Neural cell (in vitro differentiated cells): Measurements from ENCODE around the gene ZNF446. TPM values are rescaled to one million over a fixed set of nuclear protein-coding genes. Genes with fewer than 3 reads are reported as not detected.

Experiments used
- H2AFZ ChIP-seq: fragments of 200-600, 300-800 bp; sonication (generic), shearing (Covaris generic); 2 replicates; pipeline ENCODE4 v1.6.0; 2014; ENCODE audit warnings: low read depth, mild to moderate bottlenecking, antibody characterized with exemption, low read length, moderate library complexity
- H3F3A ChIP-seq: fragments of 200-600 bp; shearing (Covaris generic); 2 replicates; pipeline ENCODE4 v1.6.1; 2016; ENCODE audit warnings: mild to moderate bottlenecking, moderate library complexity, mixed read lengths, antibody characterized with exemption, low read length; ENCODE audit not compliant: insufficient read depth, poor library complexity, severe bottlenecking
- H3K27ac ChIP-seq: fragments of 200-600, 300-800 bp; sonication (generic), shearing (Covaris generic); 2 replicates; pipeline ENCODE4 v1.5.1; 2014; ENCODE audit warnings: mild to moderate bottlenecking, low read length, moderate library complexity
- H3K27me3 ChIP-seq: fragments of 300-800, 200-600 bp; sonication (generic), shearing (Covaris generic); 2 replicates; pipeline ENCODE4 v1.6.0; 2014; ENCODE audit warnings: mild to moderate bottlenecking, low read depth, low read length, moderate library complexity; ENCODE audit not compliant: insufficient read depth
- H3K36me3 ChIP-seq: fragments of 300-800, 200-600 bp; sonication (generic), shearing (Covaris generic); 2 replicates; pipeline ENCODE4 v1.5.1; 2014; ENCODE audit warnings: mild to moderate bottlenecking, antibody characterized with exemption, low read length, moderate library complexity; ENCODE audit not compliant: insufficient read depth
- H3K4me2 ChIP-seq: fragments of 300-800, 200-600 bp; sonication (generic), shearing (Covaris generic); 2 replicates; pipeline ENCODE4 v1.6.0; 2014; ENCODE audit warnings: mild to moderate bottlenecking, low read length
- H3K4me3 ChIP-seq: fragments of 300-800, 200-600 bp; sonication (generic), shearing (Covaris generic); 2 replicates; pipeline ENCODE4 v1.5.1; 2014; ENCODE audit warnings: mild to moderate bottlenecking, low read length, moderate library complexity
- H3K79me2 ChIP-seq: fragments of 200-600 bp; shearing (Covaris generic); replicated peaks from 2 replicates; pipeline ENCODE4 v1.6.0; 2014; ENCODE audit warnings: mild to moderate bottlenecking, low read length, moderate library complexity; ENCODE audit not compliant: insufficient read depth
- H3K9ac ChIP-seq: fragments of 300-800, 200-600 bp; sonication (generic), shearing (Covaris generic); 2 replicates; pipeline ENCODE4 v1.6.1; 2016; ENCODE audit warnings: mild to moderate bottlenecking, low read length, mixed read lengths
- H3K9me2 ChIP-seq: fragments of 200-600 bp; shearing (Covaris generic); 2 replicates; pipeline ENCODE4 v1.6.1; 2016; ENCODE audit warnings: mild to moderate bottlenecking, low read length, mixed read lengths; ENCODE audit not compliant: insufficient read depth
- H3K9me3 ChIP-seq: fragments of 200-600, 300-800 bp; sonication (generic), shearing (Covaris generic); 2 replicates; pipeline ENCODE4 v1.6.1; 2016; ENCODE audit warnings: mild to moderate bottlenecking, mixed run types, low read length, moderate library complexity, mixed read lengths
- H4K20me1 ChIP-seq: fragments of 200-600 bp; shearing (Covaris generic); 2 replicates; pipeline ENCODE4 v1.6.1; 2016; ENCODE audit warnings: mild to moderate bottlenecking, mixed run types; ENCODE audit not compliant: insufficient read depth
- EP300 ChIP-seq: fragments of 450-650 bp; conservative IDR thresholded peaks from 2 replicates; pipeline ENCODE4 v1.6.1; 2014; ENCODE audit warnings: antibody characterized with exemption, mild to moderate bottlenecking, moderate library complexity; ENCODE audit not compliant: poor library complexity, severe bottlenecking
- EZH2 ChIP-seq: fragments of 200-600, 300-800 bp; shearing (Covaris generic), sonication (generic); IDR thresholded peaks from 2 replicates; pipeline ENCODE4 v1.6.1; 2014; ENCODE audit warnings: antibody characterized with exemption, low read length, borderline replicate concordance, mild to moderate bottlenecking; ENCODE audit not compliant: insufficient read depth, poor library complexity, severe bottlenecking
- MXI1 ChIP-seq: fragments of 450-650 bp; conservative IDR thresholded peaks from 2 replicates; pipeline ENCODE4 v1.6.1; 2014; ENCODE audit warnings: antibody characterized with exemption, mild to moderate bottlenecking; ENCODE audit not compliant: poor library complexity, severe bottlenecking
- POLR2AphosphoS5 ChIP-seq: IDR thresholded peaks from 2 replicates; pipeline ENCODE4 v1.6.1; 2012
- RAD21 ChIP-seq: fragments of 450-650 bp; conservative IDR thresholded peaks from 2 replicates; pipeline ENCODE4 v1.6.1; 2014; ENCODE audit warnings: antibody characterized with exemption, mild to moderate bottlenecking, moderate library complexity
- SMC3 ChIP-seq: fragments of 450-650 bp; conservative IDR thresholded peaks from 2 replicates; pipeline ENCODE4 v1.6.1; 2014; ENCODE audit warnings: antibody characterized with exemption, mild to moderate bottlenecking, moderate library complexity; ENCODE audit not compliant: poor library complexity
- TAF1 ChIP-seq: IDR thresholded peaks from 2 replicates; pipeline ENCODE4 v1.6.1; 2012; ENCODE audit warnings: low read depth
- polyA plus RNA-seq: library from polyadenylated mRNA; depleted of rRNA; stranded (reverse); fragments of >200 nt; gene quantifications from 2 replicates; pipeline ENCODE4 v1.2.3, GENCODE V29; 2014
- TF ChIP-seq, protein P1 (sequence below): fragments of 450-650 bp; IDR thresholded peaks from 2 replicates; pipeline ENCODE4 v1.5.1; 2014; ENCODE audit warnings: antibody characterized with exemption, mild to moderate bottlenecking, moderate library complexity; ENCODE audit not compliant: poor library complexity, severe bottlenecking
- TF ChIP-seq, protein P2 (sequence below): IDR thresholded peaks from 2 replicates; pipeline ENCODE4 v1.6.1; 2012; ENCODE audit warnings: borderline replicate concordance

Gene ZNF446
- polyA plus RNA-seq, 1 donor from 2014 or later: 18.2 TPM

DNA sequence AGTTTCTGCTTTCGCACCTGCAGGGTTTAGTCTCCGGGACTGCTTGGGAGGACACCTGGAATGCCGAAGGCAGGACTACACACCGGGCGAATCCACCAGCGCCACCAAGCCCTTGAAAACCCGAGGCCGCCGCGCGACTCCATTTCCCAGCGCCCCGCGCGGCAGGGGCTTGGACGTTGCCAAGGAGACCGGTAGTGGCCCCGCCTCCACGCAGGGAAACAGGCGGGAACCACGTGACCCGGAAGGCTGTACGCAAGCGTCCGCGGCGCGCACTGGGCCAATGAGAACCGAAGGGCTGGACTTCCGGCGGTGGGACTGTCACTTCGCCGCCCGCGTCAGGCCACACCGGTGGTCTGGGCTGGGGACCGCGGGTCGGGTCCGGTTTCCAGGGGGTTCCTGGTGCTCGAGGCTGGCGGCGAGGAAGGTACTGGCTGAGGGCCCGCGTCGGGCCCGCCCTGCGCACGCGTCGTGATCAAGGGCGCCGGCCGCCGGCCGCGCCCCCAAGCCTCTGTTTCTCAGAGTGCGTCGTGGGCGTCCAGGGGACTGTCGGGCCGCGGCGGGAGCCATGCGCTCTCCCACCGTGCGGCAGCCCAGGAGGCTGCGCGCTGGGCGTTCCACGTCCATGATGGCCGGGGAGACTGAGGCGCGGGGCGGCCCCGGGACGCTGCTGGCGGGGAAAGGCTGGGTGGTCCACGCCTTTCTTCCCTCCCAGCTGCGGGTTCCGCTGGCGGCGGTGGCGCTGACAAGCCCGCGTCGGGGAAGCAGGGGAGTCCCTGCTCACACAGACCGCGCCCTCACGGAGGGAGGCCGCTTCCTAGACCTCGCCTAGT lies 9.2 kb upstream of the ZNF446 start, which contains the start of gene ZNF324:
TSS of gene ZNF324 (plus strand) at position 321 of the 830 bp plus-strand sequence. CDS start 2,106 bp downstream, outside the sequence.
- H3K36me3 ChIP-seq: no peaks in the 10 kb centered on the region
- peak within 1 kb of the TSS; percentile 69 for H3K27ac ChIP-seq
- peak within 1 kb of the TSS; percentile 76 for H3K9ac ChIP-seq
- H3K4me2 ChIP-seq: peak within 1 kb of the TSS; percentile 51
- H3K79me2 ChIP-seq: peaks cover 10% of the 10 kb centered on the region
- no peaks in the 10 kb centered on the region for H3K9me3 ChIP-seq
- no peaks in the 10 kb centered on the region for H4K20me1 ChIP-seq
- H3F3A ChIP-seq: no peaks in the 10 kb centered on the region
- H2AFZ ChIP-seq: peak within 1 kb of the TSS; percentile 82
- H3K4me3 ChIP-seq: peak within 1 kb of the TSS; percentile 97
- H3K27me3 ChIP-seq: no peaks in the 10 kb centered on the region
- TF ChIP-seq MXI1 (peak; percentile 95), EP300 (peak; percentile 42), POLR2AphosphoS5 (peak; percentile 82), SMC3 (peak; percentile 32), TAF1 (peak; percentile 44), EZH2 (no peak), RAD21 (peak; percentile 33)
- TF ChIP-seq, protein P1, sequence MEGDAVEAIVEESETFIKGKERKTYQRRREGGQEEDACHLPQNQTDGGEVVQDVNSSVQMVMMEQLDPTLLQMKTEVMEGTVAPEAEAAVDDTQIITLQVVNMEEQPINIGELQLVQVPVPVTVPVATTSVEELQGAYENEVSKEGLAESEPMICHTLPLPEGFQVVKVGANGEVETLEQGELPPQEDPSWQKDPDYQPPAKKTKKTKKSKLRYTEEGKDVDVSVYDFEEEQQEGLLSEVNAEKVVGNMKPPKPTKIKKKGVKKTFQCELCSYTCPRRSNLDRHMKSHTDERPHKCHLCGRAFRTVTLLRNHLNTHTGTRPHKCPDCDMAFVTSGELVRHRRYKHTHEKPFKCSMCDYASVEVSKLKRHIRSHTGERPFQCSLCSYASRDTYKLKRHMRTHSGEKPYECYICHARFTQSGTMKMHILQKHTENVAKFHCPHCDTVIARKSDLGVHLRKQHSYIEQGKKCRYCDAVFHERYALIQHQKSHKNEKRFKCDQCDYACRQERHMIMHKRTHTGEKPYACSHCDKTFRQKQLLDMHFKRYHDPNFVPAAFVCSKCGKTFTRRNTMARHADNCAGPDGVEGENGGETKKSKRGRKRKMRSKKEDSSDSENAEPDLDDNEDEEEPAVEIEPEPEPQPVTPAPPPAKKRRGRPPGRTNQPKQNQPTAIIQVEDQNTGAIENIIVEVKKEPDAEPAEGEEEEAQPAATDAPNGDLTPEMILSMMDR: peak; percentile 33
- TF ChIP-seq, protein P2, sequence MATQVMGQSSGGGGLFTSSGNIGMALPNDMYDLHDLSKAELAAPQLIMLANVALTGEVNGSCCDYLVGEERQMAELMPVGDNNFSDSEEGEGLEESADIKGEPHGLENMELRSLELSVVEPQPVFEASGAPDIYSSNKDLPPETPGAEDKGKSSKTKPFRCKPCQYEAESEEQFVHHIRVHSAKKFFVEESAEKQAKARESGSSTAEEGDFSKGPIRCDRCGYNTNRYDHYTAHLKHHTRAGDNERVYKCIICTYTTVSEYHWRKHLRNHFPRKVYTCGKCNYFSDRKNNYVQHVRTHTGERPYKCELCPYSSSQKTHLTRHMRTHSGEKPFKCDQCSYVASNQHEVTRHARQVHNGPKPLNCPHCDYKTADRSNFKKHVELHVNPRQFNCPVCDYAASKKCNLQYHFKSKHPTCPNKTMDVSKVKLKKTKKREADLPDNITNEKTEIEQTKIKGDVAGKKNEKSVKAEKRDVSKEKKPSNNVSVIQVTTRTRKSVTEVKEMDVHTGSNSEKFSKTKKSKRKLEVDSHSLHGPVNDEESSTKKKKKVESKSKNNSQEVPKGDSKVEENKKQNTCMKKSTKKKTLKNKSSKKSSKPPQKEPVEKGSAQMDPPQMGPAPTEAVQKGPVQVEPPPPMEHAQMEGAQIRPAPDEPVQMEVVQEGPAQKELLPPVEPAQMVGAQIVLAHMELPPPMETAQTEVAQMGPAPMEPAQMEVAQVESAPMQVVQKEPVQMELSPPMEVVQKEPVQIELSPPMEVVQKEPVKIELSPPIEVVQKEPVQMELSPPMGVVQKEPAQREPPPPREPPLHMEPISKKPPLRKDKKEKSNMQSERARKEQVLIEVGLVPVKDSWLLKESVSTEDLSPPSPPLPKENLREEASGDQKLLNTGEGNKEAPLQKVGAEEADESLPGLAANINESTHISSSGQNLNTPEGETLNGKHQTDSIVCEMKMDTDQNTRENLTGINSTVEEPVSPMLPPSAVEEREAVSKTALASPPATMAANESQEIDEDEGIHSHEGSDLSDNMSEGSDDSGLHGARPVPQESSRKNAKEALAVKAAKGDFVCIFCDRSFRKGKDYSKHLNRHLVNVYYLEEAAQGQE: no peak
- H3K9me2 ChIP-seq: no peaks in the 10 kb centered on the region

DNA sequence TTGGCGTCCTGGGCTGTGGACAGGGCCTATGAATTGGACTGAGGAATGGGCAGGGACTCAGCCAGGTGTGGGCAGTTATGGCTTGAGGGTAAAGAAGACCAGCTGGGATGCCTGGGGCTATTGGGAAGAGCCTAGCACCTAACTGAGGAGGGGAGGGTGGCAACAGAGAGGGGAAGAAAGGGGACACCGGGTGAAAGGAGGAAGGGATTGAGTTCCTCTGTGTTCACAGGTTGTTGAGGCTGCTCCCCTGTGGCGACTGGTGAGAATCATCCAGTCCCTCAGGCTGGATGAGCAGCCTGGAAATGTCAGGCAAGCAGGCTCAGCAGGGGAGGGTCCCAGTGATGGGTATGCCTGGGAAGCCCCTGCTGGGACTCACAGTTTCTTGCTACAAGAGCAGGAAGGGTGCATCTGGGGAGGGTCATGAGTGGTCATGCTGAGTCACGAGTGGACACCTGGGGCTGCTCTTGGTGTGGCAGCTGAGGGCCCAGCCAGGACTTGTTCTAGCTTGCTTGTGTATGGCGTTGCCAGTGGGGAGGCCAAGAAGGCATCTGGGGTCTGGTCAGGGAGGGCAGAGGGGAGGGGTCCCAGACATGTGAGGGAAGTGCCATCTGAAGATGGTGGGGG lies 7.8 kb upstream of the ZNF446 start:
- Histone ChIP-seq H3K27ac (no peak overlapping the region), H3K36me3 (no peaks in the 10 kb centered on the region), H3K9ac (no peak overlapping the region), H3F3A (no peaks in the 10 kb centered on the region), H4K20me1 (no peaks in the 10 kb centered on the region), H3K4me3 (peak overlapping the region; percentile 97), H3K27me3 (no peaks in the 10 kb centered on the region), H3K9me3 (no peaks in the 10 kb centered on the region), H3K9me2 (no peaks in the 10 kb centered on the region), H2AFZ (no peak overlapping the region), H3K79me2 (peaks cover 10% of the 10 kb centered on the region), H3K4me2 (peak overlapping the region; percentile 1)
- TF ChIP-seq, protein P1: no peak
- no peak for TF ChIP-seq EZH2
- no peak for TF ChIP-seq RAD21
- TF ChIP-seq EP300: no peak
- no peak for TF ChIP-seq POLR2AphosphoS5
- TF ChIP-seq, protein P2: no peak
- TF ChIP-seq MXI1: no peak
- TF ChIP-seq TAF1: no peak
- no peak for TF ChIP-seq SMC3
